ENCODE measurements around the gene FUCA1.
"Not testable (repeated sequence)": the region's sequence is repeated elsewhere in the genome, so short reads cannot be mapped to it uniquely, and the experiment has no call there.

FUCA1 gene

GRCh38 chr1:23867895-23868556 is at the start of gene FUCA1:
FUCA1 (minus strand) TSS chr1:23868290; CDS start chr1:23868286, 4 bp downstream.
- peak; percentile 74 for FAIRE-seq

- no peak for FAIRE-seq
Measured at GRCh38 chr1:23916209-23917131, 48.4 kb upstream of the FUCA1 start.

GRCh38 chr1:23915466-23915865 is 47.4 kb upstream of the FUCA1 start:
- FAIRE-seq = no peak

GRCh38 chr1:23914921-23915320 is 46.8 kb upstream of the FUCA1 start:
- FAIRE-seq = no peak

GRCh38 chr1:23913212-23913880 is 45.3 kb upstream of the FUCA1 start, which contains the start of gene CNR2:
CNR2 (minus strand) TSS chr1:23913362; CDS start chr1:23875617, 37,745 bp downstream.
- FAIRE-seq = no peak

- FAIRE-seq = no peak
Measured at GRCh38 chr1:23911921-23912320, 43.8 kb upstream of the FUCA1 start.

GRCh38 chr1:23910553-23911246 is 42.6 kb upstream of the FUCA1 start:
- no peak for FAIRE-seq

- no peak for FAIRE-seq
Measured at GRCh38 chr1:23910144-23910543, 42.1 kb upstream of the FUCA1 start.

GRCh38 chr1:23909412-23909811 is 41.3 kb upstream of the FUCA1 start:
- FAIRE-seq = no peak

- no peak for FAIRE-seq
Measured at GRCh38 chr1:23908453-23909341, 40.6 kb upstream of the FUCA1 start.

- FAIRE-seq = no peak
Measured at GRCh38 chr1:23906731-23907130, 38.6 kb upstream of the FUCA1 start.

- no peak for FAIRE-seq
Measured at GRCh38 chr1:23905461-23906025, 37.5 kb upstream of the FUCA1 start.

GRCh38 chr1:23904748-23905357 is 36.8 kb upstream of the FUCA1 start:
- FAIRE-seq = no peak

- FAIRE-seq = no peak
Measured at GRCh38 chr1:23903754-23904153, 35.7 kb upstream of the FUCA1 start.

- FAIRE-seq = no peak
Measured at GRCh38 chr1:23902321-23903278, 34.5 kb upstream of the FUCA1 start.

GRCh38 chr1:23900017-23900416 is 31.9 kb upstream of the FUCA1 start:
- FAIRE-seq = not testable (repeated sequence)

GRCh38 chr1:23899070-23899469 is 31.0 kb upstream of the FUCA1 start:
- no peak for FAIRE-seq

GRCh38 chr1:23897083-23897482 is 29.0 kb upstream of the FUCA1 start:
- FAIRE-seq = no peak

- FAIRE-seq = no peak
Measured at GRCh38 chr1:23896491-23896890, 28.4 kb upstream of the FUCA1 start.

- no peak for FAIRE-seq
Measured at GRCh38 chr1:23895993-23896392, 27.9 kb upstream of the FUCA1 start.

All from A204.1 (cell line).